Smooth muscle cell (in vitro differentiated cells): ENCODE measurements around the gene ENKD1. TPM values are rescaled to one million over a fixed set of nuclear protein-coding genes. Genes with fewer than 3 reads are reported as not detected.

Experiments
- DNase-seq: peaks from one replicate; lab custom pipeline; 2025; ENCODE audit not compliant: unreplicated experiment; lab: John Stamatoyannopoulos, UW
- H2AFZ ChIP-seq: fragments of 200-600 bp; sonication (generic); 2 replicates; pipeline ENCODE4 v1.6.0; 2016; ENCODE audit warnings: antibody characterized with exemption, low read depth, mild to moderate bottlenecking
- H3F3A ChIP-seq: fragments of 200-600 bp; sonication (generic); 2 replicates; pipeline ENCODE4 v1.6.0; 2017; ENCODE audit warnings: antibody characterized with exemption, low read depth
- H3K27ac ChIP-seq: fragments of 200-600 bp; sonication (generic); 2 replicates; pipeline ENCODE4 v1.5.1; 2016; ENCODE audit warnings: low read depth, mild to moderate bottlenecking
- H3K27me3 ChIP-seq: fragments of 200-600 bp; sonication (generic); 2 replicates; pipeline ENCODE4 v1.6.1; 2016; ENCODE audit warnings: low read depth, mild to moderate bottlenecking
- H3K36me3 ChIP-seq: fragments of 200-600 bp; sonication (generic); 2 replicates; pipeline ENCODE4 v1.5.1; 2016; ENCODE audit warnings: low read depth
- H3K4me1 ChIP-seq: fragments of 200-600 bp; sonication (generic); 2 replicates; pipeline ENCODE4 v1.5.1; 2016; ENCODE audit warnings: low read depth
- H3K4me2 ChIP-seq: fragments of 200-600 bp; sonication (generic); 2 replicates; pipeline ENCODE4 v1.6.0; 2016; ENCODE audit warnings: mild to moderate bottlenecking
- H3K4me3 ChIP-seq: fragments of 200-600 bp; sonication (generic); 2 replicates; pipeline ENCODE4 v1.5.1; 2016; ENCODE audit warnings: mild to moderate bottlenecking
- H3K79me2 ChIP-seq: fragments of 200-600 bp; sonication (generic); 2 replicates; pipeline ENCODE4 v1.6.0; 2016; ENCODE audit warnings: low read depth, mild to moderate bottlenecking
- H3K9ac ChIP-seq: fragments of 200-600 bp; sonication (generic); 2 replicates; pipeline ENCODE4 v1.6.0; 2016; ENCODE audit warnings: low read depth
- H3K9me3 ChIP-seq: fragments of 200-600 bp; sonication (generic); replicated peaks from 2 replicates; pipeline ENCODE4 v1.5.1; 2016; ENCODE audit warnings: low read depth
- H4K20me1 ChIP-seq: fragments of 200-600 bp; sonication (generic); 2 replicates; pipeline ENCODE4 v1.6.0; 2016; ENCODE audit warnings: low read depth
- CTCF ChIP-seq: fragments of 200-600 bp; sonication (generic); IDR thresholded peaks from 2 replicates; pipeline ENCODE4 v1.5.1; 2017; ENCODE audit warnings: borderline replicate concordance, mild to moderate bottlenecking, antibody characterized with exemption; ENCODE audit not compliant: insufficient read depth, poor library complexity, severe bottlenecking
- WGBS: methylation state at CpG from one replicate; pipeline ENCODE4 v1.1.7; 2016; ENCODE audit warnings: low lambda C conversion rate; 5-methylcytosine and 5-hydroxymethylcytosine counted together
- polyA plus RNA-seq: library from polyadenylated mRNA; unstranded; fragments of >200 nt; fragmentation: Nextera tagmentation; extraction: Ambion mirVana; gene quantifications from 2 replicates; pipeline ENCODE4 v1.2.1, GENCODE V29; 2016
- total RNA-seq: library from RNA; depleted of rRNA; stranded (reverse); fragments of >200 nt; gene quantifications from 2 replicates; pipeline ENCODE4 v1.2.3, GENCODE V29; 2014

Gene ENKD1
- total and polyA plus RNA-seq, 2 experiments from 2014 or later: 9.8 to 14.2 TPM

- Histone ChIP-seq H3K27ac (no peak overlapping the region), H3F3A (peaks cover 4% of the 10 kb centered on the region), H3K79me2 (no peaks in the 10 kb centered on the region), H3K9me3 (no peaks in the 10 kb centered on the region), H3K36me3 (no peaks in the 10 kb centered on the region), H3K4me1 (peaks cover 13% of the 10 kb centered on the region), H3K4me3 (no peak overlapping the region), H3K4me2 (no peak overlapping the region), H3K27me3 (no peaks in the 10 kb centered on the region), H4K20me1 (no peaks in the 10 kb centered on the region), H2AFZ (no peak overlapping the region), H3K9ac (no peak overlapping the region)
- DNase-seq: no peak
- TF ChIP-seq CTCF: no peak
- 92% methylated on average over 7 of the region's 7 CpGs for WGBS
Observed at GRCh38 chr16:67664871-67665270, 1.7 kb downstream of the ENKD1 start.

GRCh38 chr16:67664258-67664657 lies 2.3 kb downstream of the ENKD1 start:
- TF ChIP-seq CTCF: no peak
- no peaks in the 10 kb centered on the region for H3K27me3 ChIP-seq
- no peak overlapping the region for H3K4me2 ChIP-seq
- peaks cover 4% of the 10 kb centered on the region for H3F3A ChIP-seq
- H2AFZ ChIP-seq: no peak overlapping the region
- H3K9me3 ChIP-seq: no peaks in the 10 kb centered on the region
- H3K4me3 ChIP-seq: no peak overlapping the region
- 85% methylated on average over 4 of the region's 4 CpGs for WGBS
- no peak for DNase-seq
- H3K4me1 ChIP-seq: peaks cover 13% of the 10 kb centered on the region
- H4K20me1 ChIP-seq: peaks cover under 1% of the 10 kb centered on the region
- no peaks in the 10 kb centered on the region for H3K36me3 ChIP-seq
- no peak overlapping the region for H3K9ac ChIP-seq
- no peak overlapping the region for H3K27ac ChIP-seq
- no peaks in the 10 kb centered on the region for H3K79me2 ChIP-seq

GRCh38 chr16:67663877-67664222 lies 2.7 kb downstream of the ENKD1 start:
- H4K20me1 ChIP-seq: peaks cover 5% of the 10 kb centered on the region
- 95% methylated on average over 5 of the region's 6 CpGs for WGBS
- no peak overlapping the region for H2AFZ ChIP-seq
- no peaks in the 10 kb centered on the region for H3K9me3 ChIP-seq
- no peak overlapping the region for H3K27ac ChIP-seq
- H3K36me3 ChIP-seq: no peaks in the 10 kb centered on the region
- TF ChIP-seq CTCF: no peak
- no peaks in the 10 kb centered on the region for H3K27me3 ChIP-seq
- H3K79me2 ChIP-seq: no peaks in the 10 kb centered on the region
- peaks cover 4% of the 10 kb centered on the region for H3F3A ChIP-seq
- peaks cover 13% of the 10 kb centered on the region for H3K4me1 ChIP-seq
- no peak for DNase-seq
- no peak overlapping the region for H3K4me3 ChIP-seq
- no peak overlapping the region for H3K9ac ChIP-seq
- H3K4me2 ChIP-seq: no peak overlapping the region

GRCh38 chr16:67663151-67663876 lies 3.2 kb downstream of the ENKD1 start:
- H3K79me2 ChIP-seq: no peaks in the 10 kb centered on the region
- peak; percentile 18 for TF ChIP-seq CTCF
- 85% methylated on average over 25 of the region's 25 CpGs for WGBS

More at GRCh38 chr16:67663151-67663876, 3.2 kb downstream of the ENKD1 start:
- H2AFZ ChIP-seq: no peak overlapping the region
- peaks cover 4% of the 10 kb centered on the region for H3F3A ChIP-seq
- no peak for DNase-seq
- H3K27ac ChIP-seq: no peak overlapping the region
- H4K20me1 ChIP-seq: peaks cover 7% of the 10 kb centered on the region
- H3K36me3 ChIP-seq: no peaks in the 10 kb centered on the region
- H3K4me3 ChIP-seq: no peak overlapping the region
- H3K9ac ChIP-seq: no peak overlapping the region
- H3K9me3 ChIP-seq: no peaks in the 10 kb centered on the region
- no peak overlapping the region for H3K4me2 ChIP-seq
- H3K4me1 ChIP-seq: peaks cover 13% of the 10 kb centered on the region
- H3K27me3 ChIP-seq: no peaks in the 10 kb centered on the region
